Activated CD4-positive, alpha-beta T cell treated with anti-CD3 and anti-CD28 coated beads for 36 hours (primary cell): ENCODE measurements around the gene CNOT1. TPM values are rescaled to one million over a fixed set of nuclear protein-coding genes. Genes with fewer than 3 reads are reported as not detected.
"Not testable (repeated sequence)": the region's sequence is repeated elsewhere in the genome, so short reads cannot be mapped to it uniquely, and the experiment has no call there.

ENCODE experiments used
- ATAC-seq: fragments of 200-7000 bp; cut with Tn5 transposase; one replicate; pipeline ENCODE4 v1.10.0; 2021; ENCODE audit warnings: mild to moderate bottlenecking, moderate library complexity
- CTCF ChIA-PET: fragments of 350-600 bp; sonication (Branson Sonifier 250); formaldehyde crosslinking; loops from one replicate; lab custom pipeline; 2021; ENCODE audit warnings: antibody characterized with exemption; lab: Charles Lee
- POLR2A ChIA-PET: fragments of 350-600 bp; sonication (Branson Sonifier 250); formaldehyde crosslinking; loops from one replicate; lab custom pipeline; 2021; ENCODE audit warnings: antibody characterized with exemption, inconsistent platforms; lab: Charles Lee
- DNase-seq: peaks from one replicate; pipeline ENCODE4 v3.0.0-alpha.2; 2020
- H3K27ac Mint-ChIP-seq: one replicate; pipeline ENCODE4 v1.8.0; 2021; ENCODE audit warnings: mixed read lengths
- H3K27me3 Mint-ChIP-seq: one replicate; pipeline ENCODE4 v1.8.0; 2021; ENCODE audit warnings: mixed read lengths
- H3K36me3 Mint-ChIP-seq: one replicate; pipeline ENCODE4 v1.8.0; 2021; ENCODE audit warnings: low read depth, mixed read lengths
- H3K4me1 Mint-ChIP-seq: one replicate; pipeline ENCODE4 v1.8.0; 2021; ENCODE audit warnings: mixed read lengths
- H3K4me3 Mint-ChIP-seq: one replicate; pipeline ENCODE4 v1.8.0; 2021; ENCODE audit warnings: mild to moderate bottlenecking, moderate library complexity, mixed read lengths
- H3K9me3 Mint-ChIP-seq: one replicate; pipeline ENCODE4 v1.8.0; 2021; ENCODE audit warnings: low read depth, mixed read lengths
- intact Hi-C, 2 experiments: fragments of 100-400 bp; cut with DNase I in 1 of 2; cut with micrococcal nuclease in 1 of 2; formaldehyde crosslinking; loops; one replicate each; pipeline versions ENCODE4 v1.14.2 to v1.15.1; 2022 to 2024; cut with DNase I, micrococcal nuclease
- total RNA-seq, 2 experiments: library from RNA; stranded (reverse); gene quantifications; one replicate each; pipeline ENCODE4 v1.2.3, GENCODE V29; 2021

Gene CNOT1
- 100 to 1,000 TPM; 265 to 348 TPM for total RNA-seq

DNA sequence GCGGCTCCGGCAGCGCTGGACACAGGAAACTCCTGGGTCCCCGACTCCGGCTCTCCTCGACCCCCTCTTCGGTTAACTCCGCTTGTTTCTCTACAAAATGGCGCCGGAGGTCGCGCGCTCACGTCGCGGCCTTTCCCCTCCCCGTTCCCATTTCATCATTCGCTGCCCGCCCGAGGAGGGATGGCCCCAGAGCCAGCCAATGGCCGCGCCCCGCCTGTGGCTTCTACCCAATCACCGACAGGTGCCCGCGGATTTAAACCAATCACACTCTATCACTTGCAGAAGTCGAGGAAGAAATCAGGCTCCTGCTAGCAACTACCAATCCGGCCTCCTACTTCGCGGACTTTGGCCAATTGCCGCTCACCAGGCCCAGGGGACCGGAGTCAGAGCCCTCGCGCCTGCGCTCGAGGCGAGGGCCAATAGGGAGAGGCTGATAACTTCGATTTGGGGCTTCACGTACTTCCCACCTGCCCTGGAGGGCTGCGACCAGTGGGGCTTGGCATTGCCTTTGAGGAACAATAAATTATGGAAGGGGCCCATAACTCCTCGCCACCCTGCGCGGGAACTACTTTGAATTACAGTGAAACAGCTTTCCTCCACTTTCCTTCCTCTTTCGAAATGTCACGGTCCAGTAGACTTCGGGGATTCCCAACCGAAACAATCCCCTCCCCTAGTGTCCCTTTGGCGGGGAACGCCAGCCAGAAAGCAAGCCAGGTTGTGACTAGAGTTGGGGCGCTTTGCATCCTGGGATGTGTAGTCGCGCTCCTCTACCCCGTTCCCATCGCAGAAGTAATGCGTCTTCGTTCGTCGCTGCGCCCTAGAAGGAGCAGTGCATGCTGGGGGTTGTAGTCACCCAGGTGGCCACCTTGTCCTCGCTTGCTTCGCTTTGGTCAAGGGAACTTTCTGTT lies at the start of gene CNOT1:
TSS of gene CNOT1 (minus strand) at position 94 of the 908 bp plus-strand sequence. CDS start 30,489 bp downstream, outside the sequence.
- intact Hi-C loops, result loop anchor here (1.0 to 10.0 kb wide), 13 partner anchors 54 to 1185 kb away; partner anchors contain the start of genes GINS3 (in 2 of the 2), SETD6 (in 2 of the 2), SLC38A7 (in 2 of the 2) and CFAP20 (in 1 of the 2)
- peak within 1 kb of the TSS; percentile 100 for H3K27ac Mint-ChIP-seq
- no peaks in the 10 kb centered on the region for H3K27me3 Mint-ChIP-seq

GRCh38 chr16:58678716-58679115 lies 49.1 kb upstream of the CNOT1 start:
- intact Hi-C loops, result no loop called here
- no peak overlapping the region for H3K4me3 Mint-ChIP-seq
- no peak overlapping the region for H3K27ac Mint-ChIP-seq
- CTCF ChIA-PET, result interaction anchor here (3.0 kb wide), 1 partner anchor 78 kb away, joined by 11 read pairs; no protein-coding TSS in a partner anchor
- H3K36me3 Mint-ChIP-seq, result peaks cover 9% of the 10 kb centered on the region
- no peaks in the 10 kb centered on the region for H3K27me3 Mint-ChIP-seq
- H3K4me1 Mint-ChIP-seq, result peaks cover 9% of the 10 kb centered on the region
- POLR2A ChIA-PET, result no interaction called here
- no peaks in the 10 kb centered on the region for H3K9me3 Mint-ChIP-seq
- ATAC-seq (no peak), DNase-seq (peak; percentile 32)

More for the DNA sequence above, at the start of gene CNOT1:
- POLR2A ChIA-PET, result no interaction called here
- Mint-ChIP-seq H3K9me3 (no peaks in the 10 kb centered on the region), H3K4me3 (peak within 1 kb of the TSS; percentile 100), H3K4me1 (peaks cover 24% of the 10 kb centered on the region), H3K36me3 (peaks cover 25% of the 10 kb centered on the region)
- ATAC-seq (peak; percentile 89), DNase-seq (peak; percentile 99)
- CTCF ChIA-PET, result interaction anchor here (0.7 kb wide), 1 partner anchor 126 kb away, joined by 3 read pairs; no protein-coding TSS in a partner anchor

GRCh38 chr16:58678269-58678668 lies 48.6 kb upstream of the CNOT1 start:
- intact Hi-C loops, result no loop called here

DNA sequence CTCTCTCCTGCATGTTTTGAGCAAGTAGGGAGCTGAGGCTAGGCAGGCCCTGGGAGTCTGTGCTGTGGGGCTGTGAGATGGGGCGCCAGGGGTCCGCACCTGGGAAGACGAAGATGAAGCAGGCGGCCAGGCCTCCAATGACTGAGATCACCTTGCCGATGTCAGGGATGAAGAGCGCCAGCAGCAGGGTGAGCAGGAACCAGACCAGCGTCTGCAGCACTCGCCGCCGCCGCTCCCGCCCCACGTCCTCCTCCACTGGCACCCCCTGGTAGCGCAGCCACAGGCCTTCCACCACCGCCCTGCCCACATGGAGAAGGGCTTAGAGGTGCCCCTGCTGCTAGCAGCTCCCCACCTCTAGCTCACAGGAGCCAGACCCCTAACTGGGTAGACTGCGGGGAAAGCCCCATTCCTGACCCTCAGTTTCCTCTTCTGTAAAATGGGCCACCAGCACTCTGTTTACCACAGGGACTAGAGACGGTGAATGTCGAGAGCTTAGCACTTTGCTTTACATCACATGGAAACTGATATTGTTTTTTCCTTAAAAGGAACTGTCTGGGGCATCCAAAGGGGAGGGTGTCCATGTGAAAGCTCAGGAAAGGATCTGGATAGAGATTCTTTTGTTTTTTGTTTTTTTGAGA lies 41.4 kb upstream of the CNOT1 start:
- Mint-ChIP-seq H3K9me3 (no peaks in the 10 kb centered on the region), H3K4me1 (no peaks in the 10 kb centered on the region), H3K36me3 (peaks cover 6% of the 10 kb centered on the region), H3K4me3 (no peak overlapping the region), H3K27me3 (no peaks in the 10 kb centered on the region), H3K27ac (no peak overlapping the region)
- CTCF ChIA-PET, result no interaction called here
- no peak for ATAC-seq
- POLR2A ChIA-PET, result no interaction called here
- DNase-seq, result no peak
- intact Hi-C loops, result no loop called here

More at GRCh38 chr16:58678269-58678668, 48.6 kb upstream of the CNOT1 start:
- ATAC-seq (no peak), DNase-seq (no peak)
- Mint-ChIP-seq H3K4me3 (no peak overlapping the region), H3K9me3 (no peaks in the 10 kb centered on the region), H3K36me3 (peaks cover 9% of the 10 kb centered on the region), H3K4me1 (peaks cover 5% of the 10 kb centered on the region), H3K27ac (no peak overlapping the region), H3K27me3 (no peaks in the 10 kb centered on the region)
- CTCF ChIA-PET, result interaction anchor here (3.0 kb wide), 1 partner anchor 78 kb away, joined by 11 read pairs; no protein-coding TSS in a partner anchor
- POLR2A ChIA-PET, result no interaction called here

- Mint-ChIP-seq H3K4me1 (no peaks in the 10 kb centered on the region), H3K27me3 (no peaks in the 10 kb centered on the region), H3K27ac (no peak overlapping the region), H3K36me3 (peaks cover 6% of the 10 kb centered on the region), H3K9me3 (no peaks in the 10 kb centered on the region), H3K4me3 (no peak overlapping the region)
- intact Hi-C loops, result no loop called here
- POLR2A ChIA-PET, result no interaction called here
- CTCF ChIA-PET, result interaction anchor here (0.6 kb wide), 1 partner anchor 69 kb away, joined by 5 read pairs; no protein-coding TSS in a partner anchor
- no peak for ATAC-seq
- DNase-seq, result no peak
These were observed 40.6 kb upstream of the CNOT1 start for GRCh38 chr16:58670177-58670576.

GRCh38 chr16:58665200-58665599 lies 35.6 kb upstream of the CNOT1 start:
- Mint-ChIP-seq H3K27ac (no peak overlapping the region), H3K4me3 (no peak overlapping the region), H3K36me3 (peaks cover 6% of the 10 kb centered on the region), H3K4me1 (no peaks in the 10 kb centered on the region), H3K9me3 (no peaks in the 10 kb centered on the region), H3K27me3 (peaks cover 3% of the 10 kb centered on the region)
- intact Hi-C loops, result no loop called here
- DNase-seq, result no peak
- ATAC-seq, result no peak
- POLR2A ChIA-PET, result no interaction called here
- CTCF ChIA-PET, result interaction anchor here (0.7 kb wide), 1 partner anchor 19 kb away, joined by 6 read pairs; the partner anchor contains the start of gene SLC38A7

- no peaks in the 10 kb centered on the region for H3K4me1 Mint-ChIP-seq
- no peaks in the 10 kb centered on the region for H3K9me3 Mint-ChIP-seq
- H3K27me3 Mint-ChIP-seq, result peaks cover 6% of the 10 kb centered on the region
- DNase-seq (peak; percentile 35), ATAC-seq (peak; percentile 91)
- ChIA-PET POLR2A (interaction anchor here (0.5 kb wide), 1 partner anchor 138 kb away, joined by 5 read pairs; no protein-coding TSS in a partner anchor), CTCF (interaction anchor here (0.6 to 1.2 kb wide), 7 partner anchors 19 to 325 kb away, joined by 3 to 7 read pairs (median 4); partner anchors contain the start of gene SLC38A7)
- no peaks in the 10 kb centered on the region for H3K36me3 Mint-ChIP-seq
- intact Hi-C loops, result loop anchor here (1.0 to 5.0 kb wide), 3 partner anchors 149 to 325 kb away; no protein-coding TSS in a partner anchor
- no peak overlapping the region for H3K4me3 Mint-ChIP-seq
- no peak overlapping the region for H3K27ac Mint-ChIP-seq
These were observed 31.7 kb upstream of the CNOT1 start for GRCh38 chr16:58661199-58661830.

DNA sequence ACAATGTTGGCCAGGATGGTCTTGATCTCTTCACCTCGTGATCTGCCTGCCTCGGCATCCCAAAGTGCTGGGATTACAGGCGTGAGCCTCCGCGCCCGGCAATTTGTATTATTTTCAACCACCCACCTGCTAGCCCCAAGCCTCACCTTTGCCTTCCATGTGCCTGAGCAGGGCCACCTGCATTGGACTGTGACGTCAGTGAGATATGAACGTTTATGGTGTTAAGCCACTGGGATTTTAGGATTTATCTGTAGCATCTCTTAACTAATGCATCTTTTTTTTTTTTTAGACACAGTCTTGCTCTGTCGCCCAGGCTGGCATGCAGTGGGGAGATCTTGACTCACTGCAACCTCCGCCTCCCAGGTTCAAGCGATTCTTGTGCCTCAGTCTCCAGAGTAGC lies 30.3 kb upstream of the CNOT1 start:
- H3K4me3 Mint-ChIP-seq, H3K27me3 Mint-ChIP-seq, H3K4me1 Mint-ChIP-seq, POLR2A ChIA-PET, H3K27ac Mint-ChIP-seq, CTCF ChIA-PET, ATAC-seq, H3K9me3 Mint-ChIP-seq, H3K36me3 Mint-ChIP-seq, DNase-seq: not testable (repeated sequence)
- intact Hi-C loops, result loop anchor here (2.0 to 5.0 kb wide), 2 partner anchors 148 to 323 kb away; no protein-coding TSS in a partner anchor

- no peak overlapping the region for H3K4me3 Mint-ChIP-seq
- H3K4me1 Mint-ChIP-seq, result no peaks in the 10 kb centered on the region
- H3K36me3 Mint-ChIP-seq, result no peaks in the 10 kb centered on the region
- intact Hi-C loops, result no loop called here
- CTCF ChIA-PET, result interaction anchor here (1.4 kb wide), 1 partner anchor 147 kb away, joined by 7 read pairs; no protein-coding TSS in a partner anchor
- no peak overlapping the region for H3K27ac Mint-ChIP-seq
- peaks cover 6% of the 10 kb centered on the region for H3K27me3 Mint-ChIP-seq
- POLR2A ChIA-PET, result no interaction called here
- ATAC-seq (no peak), DNase-seq (no peak)
- H3K9me3 Mint-ChIP-seq, result no peaks in the 10 kb centered on the region
These were observed 29.2 kb upstream of the CNOT1 start for GRCh38 chr16:58658796-58659211.

DNA sequence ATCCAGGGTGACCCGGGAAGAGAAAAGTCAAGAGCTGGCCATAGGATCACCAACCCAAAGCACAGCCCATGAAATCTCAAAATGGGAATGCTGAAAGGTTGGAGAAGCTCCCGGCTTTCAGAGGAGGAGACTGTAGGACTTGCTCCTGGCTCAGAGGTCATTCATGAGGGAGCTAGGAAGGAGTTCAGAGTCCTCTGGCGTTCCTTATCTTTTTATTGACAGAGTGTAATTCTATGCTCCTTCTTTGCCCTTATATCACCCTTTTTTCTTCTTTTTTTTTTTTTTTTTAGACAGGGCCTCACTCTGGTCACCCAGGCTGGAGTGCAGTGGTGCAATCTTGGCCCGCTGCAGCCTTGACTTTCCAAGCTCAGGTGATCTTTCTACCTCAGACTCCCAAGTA lies 27.3 kb upstream of the CNOT1 start:
- no peak for ATAC-seq
- H3K36me3 Mint-ChIP-seq, result no peaks in the 10 kb centered on the region
- H3K9me3 Mint-ChIP-seq, result no peaks in the 10 kb centered on the region
- H3K27me3 Mint-ChIP-seq, result peaks cover 6% of the 10 kb centered on the region
- H3K4me1 Mint-ChIP-seq, result no peaks in the 10 kb centered on the region
- H3K27ac Mint-ChIP-seq, result no peak overlapping the region
- no peak overlapping the region for H3K4me3 Mint-ChIP-seq
- ChIA-PET CTCF (no interaction called here), POLR2A (no interaction called here)
- intact Hi-C loops, result no loop called here
- no peak for DNase-seq

DNA sequence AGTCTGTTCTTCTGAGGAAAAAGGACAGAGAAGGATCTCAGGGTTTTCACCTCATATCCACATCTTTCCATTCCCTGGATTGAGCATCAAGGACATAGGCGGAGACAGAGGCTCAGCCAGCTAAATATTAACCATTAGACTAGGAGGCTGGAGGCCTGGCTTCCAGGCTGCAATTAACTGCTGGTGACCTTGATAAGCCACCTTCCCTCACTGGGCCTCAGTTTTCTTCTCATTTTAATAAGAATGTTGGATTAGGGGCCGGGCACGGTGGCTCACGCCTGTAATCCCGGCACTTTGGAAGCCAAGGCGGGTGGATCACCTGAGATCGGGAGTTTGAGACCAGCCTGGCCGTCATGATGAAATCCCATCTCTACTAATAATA lies 25.6 kb upstream of the CNOT1 start:
- ATAC-seq, result no peak
- ChIA-PET CTCF (interaction anchor here (1.2 kb wide), 1 partner anchor 108 kb away, joined by 5 read pairs; no protein-coding TSS in a partner anchor), POLR2A (no interaction called here)
- no peaks in the 10 kb centered on the region for H3K36me3 Mint-ChIP-seq
- no peaks in the 10 kb centered on the region for H3K4me1 Mint-ChIP-seq
- H3K9me3 Mint-ChIP-seq, result no peaks in the 10 kb centered on the region
- no peak overlapping the region for H3K4me3 Mint-ChIP-seq
- no peak overlapping the region for H3K27ac Mint-ChIP-seq
- H3K27me3 Mint-ChIP-seq, result peaks cover 3% of the 10 kb centered on the region
- DNase-seq, result no peak
- intact Hi-C loops, result no loop called here
